Vagina (tissue), 2 donors: Measurements from ENCODE around the gene RASSF7.

Experiments
- POLR2A ChIP-seq, 2 donors: fragments of 450-650 bp; IDR thresholded peaks; one replicate each; pipeline ENCODE4 v1.6.1; 2017; ENCODE audit warnings: antibody characterized with exemption in 2 of 2, mild to moderate bottlenecking in 2 of 2, moderate library complexity in 2 of 2
- POLR2AphosphoS5 ChIP-seq, 2 donors: sonication (generic); formaldehyde crosslinking; IDR thresholded peaks; one replicate each; pipeline ENCODE4 v1.9.0; 2017; ENCODE audit warnings: antibody characterized with exemption in 2 of 2, mild to moderate bottlenecking in 2 of 2, low read depth in 1 of 2; ENCODE audit not compliant: insufficient read depth in 1 of 2

GRCh38 chr11:563066-563811, 2.5 kb downstream of the RASSF7 start:
- TF ChIP-seq POLR2AphosphoS5 (IDR thresholded peaks at IDR 0.05; ENCODE audit: insufficient read depth in 1 of 2, low read depth in 1 of 2) = no peak
- no peak for TF ChIP-seq POLR2A (IDR thresholded peaks at IDR 0.05)
